Measurements from ENCODE around the gene GLCE. TPM values are rescaled to one million over a fixed set of nuclear protein-coding genes. Genes with fewer than 3 reads are reported as not detected.
A peak's percentile ranks its signal among the peaks of the same experiment; 100 is the strongest.
"Not testable (repeated sequence)": the region's sequence is repeated elsewhere in the genome, so short reads cannot be mapped to it uniquely, and the experiment has no call there.

The GLCE gene
- total RNA-seq, 2 experiments from 2014 or later = 4.6 to 5.0 TPM

DNA sequence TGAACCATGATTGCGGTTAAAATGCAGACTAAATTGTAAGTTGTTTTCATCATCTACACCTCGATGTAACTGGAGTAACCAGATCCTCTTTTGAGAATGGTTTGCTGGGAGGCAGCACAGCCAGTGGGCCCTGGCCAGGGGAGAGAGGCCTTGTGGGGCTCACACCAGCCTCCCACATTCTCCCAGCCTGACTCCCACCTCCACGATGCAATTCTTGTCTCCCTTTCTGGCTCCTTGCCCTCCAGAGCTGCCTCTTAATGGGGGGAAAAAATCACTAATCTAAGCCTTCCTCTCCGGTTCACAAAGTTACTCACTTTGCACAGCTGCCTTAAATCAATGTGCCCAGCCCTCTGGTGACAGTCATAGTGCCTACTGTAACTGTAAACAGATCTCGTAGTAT is 120.3 kb downstream of the GLCE start:
- Mint-ChIP-seq H3K27me3 (peaks cover 3% of the 10 kb centered on the region), H3K4me1 (no peaks in the 10 kb centered on the region), H3K4me3 (no peak overlapping the region), H3K27ac (no peak overlapping the region), H3K9me3 (no peaks in the 10 kb centered on the region), H3K36me3 (no peaks in the 10 kb centered on the region)
- DNase-seq = no peak

DNA sequence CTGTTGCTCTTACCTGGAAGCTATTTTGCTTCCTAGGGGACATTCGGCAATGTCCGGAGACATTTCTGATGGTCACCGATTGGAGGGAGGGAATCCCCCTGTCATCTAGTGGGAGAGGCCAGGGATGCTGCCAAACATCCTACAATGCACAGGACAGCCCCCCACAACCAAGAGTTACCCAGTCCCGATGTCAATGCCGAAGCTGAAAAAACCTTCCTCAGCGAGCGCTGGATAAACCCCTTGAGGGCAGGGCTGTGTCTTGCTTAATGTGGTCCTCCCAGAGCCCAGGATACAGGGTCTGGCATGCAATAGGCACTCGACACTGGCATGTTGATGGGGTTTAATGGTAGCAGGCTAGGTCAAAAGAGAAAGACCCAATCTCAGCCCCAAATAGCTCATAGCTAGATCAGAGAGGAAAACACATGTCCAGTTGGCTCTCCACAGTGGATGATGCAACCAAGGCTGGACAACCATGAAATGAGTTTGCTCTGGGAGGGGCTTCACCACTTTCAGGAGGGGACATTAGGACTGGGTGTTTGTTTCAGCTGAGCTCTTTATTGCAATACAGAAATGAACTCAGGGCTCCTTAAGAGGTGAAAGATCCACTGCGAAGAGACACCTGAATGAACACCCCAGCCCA is 121.8 kb downstream of the GLCE start:
- H3K27me3 Mint-ChIP-seq = peaks cover 3% of the 10 kb centered on the region

DNA sequence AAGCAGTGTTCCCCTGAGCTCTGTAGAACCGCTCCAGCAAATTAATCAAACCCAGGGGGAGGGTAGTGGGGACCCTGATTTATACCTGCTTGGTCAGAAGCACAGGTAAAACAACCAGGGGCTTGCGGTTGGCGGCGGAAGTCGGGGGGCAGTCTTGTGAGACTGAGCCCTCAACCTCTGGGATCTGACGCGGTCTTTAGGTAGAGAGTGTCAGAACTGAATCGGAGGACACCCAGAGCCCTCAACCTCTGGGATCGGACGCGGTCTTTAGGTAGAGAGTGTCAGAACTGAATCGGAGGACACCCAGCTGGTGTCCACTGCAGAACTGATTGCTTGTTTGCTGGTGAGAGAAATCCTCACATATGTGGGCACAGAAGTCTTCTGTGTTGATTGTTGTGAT is 125.4 kb downstream of the GLCE start:
- H3K27ac Mint-ChIP-seq = no peak overlapping the region
- H3K9me3 Mint-ChIP-seq = no peaks in the 10 kb centered on the region
- no peaks in the 10 kb centered on the region for H3K4me1 Mint-ChIP-seq
- no peak overlapping the region for H3K4me3 Mint-ChIP-seq
- DNase-seq = no peak
- peaks cover 3% of the 10 kb centered on the region for H3K27me3 Mint-ChIP-seq
- no peaks in the 10 kb centered on the region for H3K36me3 Mint-ChIP-seq

More for the DNA sequence above, 121.8 kb downstream of the GLCE start:
- DNase-seq = no peak
- Mint-ChIP-seq H3K4me1 (no peaks in the 10 kb centered on the region), H3K9me3 (no peaks in the 10 kb centered on the region), H3K36me3 (no peaks in the 10 kb centered on the region), H3K27ac (no peak overlapping the region), H3K4me3 (no peak overlapping the region)

DNA sequence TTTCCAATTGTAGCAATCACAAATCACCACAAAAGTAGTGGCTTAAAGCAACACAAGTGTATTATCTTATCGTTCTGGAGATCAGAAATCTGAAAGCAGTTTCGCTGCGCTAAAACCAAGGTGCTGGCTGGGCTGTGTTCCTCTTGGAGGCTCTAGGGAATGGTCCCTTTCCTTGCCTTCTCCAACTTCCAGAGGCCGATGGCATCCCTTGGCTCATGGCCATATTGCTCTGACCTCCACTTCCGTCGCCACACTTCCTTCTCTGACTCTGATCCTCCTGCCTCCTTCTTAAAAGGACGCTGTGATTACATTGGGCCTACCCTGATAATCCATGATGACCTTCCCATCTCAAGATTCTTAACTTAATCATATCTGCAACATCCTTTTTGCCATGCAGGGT is 127.6 kb downstream of the GLCE start:
- Mint-ChIP-seq H3K36me3 (no peaks in the 10 kb centered on the region), H3K9me3 (no peaks in the 10 kb centered on the region), H3K27me3 (peaks cover 3% of the 10 kb centered on the region), H3K4me1 (no peaks in the 10 kb centered on the region), H3K27ac (no peak overlapping the region), H3K4me3 (no peak overlapping the region)
- DNase-seq = no peak

DNA sequence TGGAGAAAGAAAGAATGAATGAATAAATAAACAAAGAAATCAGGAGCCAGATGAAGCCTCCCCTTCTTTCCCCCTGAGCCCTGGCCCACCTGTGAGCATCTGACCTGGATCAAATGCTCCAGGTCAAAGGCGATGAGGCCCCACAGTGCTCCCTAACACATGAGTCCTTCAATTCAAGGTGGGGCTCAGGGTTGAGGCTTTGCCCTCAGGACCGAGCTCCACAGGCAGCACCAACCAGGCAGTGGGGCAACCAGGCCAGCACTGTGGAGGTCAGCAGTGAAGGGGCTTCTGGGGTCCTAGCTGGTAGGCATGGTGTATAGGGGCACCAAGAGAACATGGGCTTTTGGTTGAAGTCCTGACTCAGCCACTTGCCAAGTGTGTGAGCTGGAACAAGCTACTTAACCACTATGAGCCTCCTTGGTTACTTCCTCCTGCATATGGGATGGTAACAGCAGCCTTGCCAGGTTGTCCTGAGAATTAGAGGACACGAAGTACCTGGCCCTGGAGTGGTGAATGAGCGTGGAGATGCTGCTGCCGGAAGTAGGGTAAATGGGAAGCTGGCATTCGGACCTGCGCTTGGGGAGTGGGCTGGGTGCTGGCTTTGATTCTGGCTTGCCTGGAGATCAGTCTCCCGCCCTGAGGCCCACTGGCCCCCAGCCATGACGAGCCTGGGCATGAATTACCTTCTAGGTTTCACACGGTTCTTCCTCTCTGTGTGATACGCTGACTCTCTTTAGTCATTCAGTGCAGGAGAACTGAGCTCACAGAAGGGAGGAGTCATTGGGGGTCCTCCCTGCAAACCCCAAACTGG is 128.3 kb downstream of the GLCE start:
- Mint-ChIP-seq H3K9me3 (no peaks in the 10 kb centered on the region), H3K4me3 (no peak overlapping the region), H3K36me3 (no peaks in the 10 kb centered on the region), H3K27ac (no peak overlapping the region), H3K27me3 (peaks cover 2% of the 10 kb centered on the region), H3K4me1 (no peaks in the 10 kb centered on the region)
- no peak for DNase-seq

DNA sequence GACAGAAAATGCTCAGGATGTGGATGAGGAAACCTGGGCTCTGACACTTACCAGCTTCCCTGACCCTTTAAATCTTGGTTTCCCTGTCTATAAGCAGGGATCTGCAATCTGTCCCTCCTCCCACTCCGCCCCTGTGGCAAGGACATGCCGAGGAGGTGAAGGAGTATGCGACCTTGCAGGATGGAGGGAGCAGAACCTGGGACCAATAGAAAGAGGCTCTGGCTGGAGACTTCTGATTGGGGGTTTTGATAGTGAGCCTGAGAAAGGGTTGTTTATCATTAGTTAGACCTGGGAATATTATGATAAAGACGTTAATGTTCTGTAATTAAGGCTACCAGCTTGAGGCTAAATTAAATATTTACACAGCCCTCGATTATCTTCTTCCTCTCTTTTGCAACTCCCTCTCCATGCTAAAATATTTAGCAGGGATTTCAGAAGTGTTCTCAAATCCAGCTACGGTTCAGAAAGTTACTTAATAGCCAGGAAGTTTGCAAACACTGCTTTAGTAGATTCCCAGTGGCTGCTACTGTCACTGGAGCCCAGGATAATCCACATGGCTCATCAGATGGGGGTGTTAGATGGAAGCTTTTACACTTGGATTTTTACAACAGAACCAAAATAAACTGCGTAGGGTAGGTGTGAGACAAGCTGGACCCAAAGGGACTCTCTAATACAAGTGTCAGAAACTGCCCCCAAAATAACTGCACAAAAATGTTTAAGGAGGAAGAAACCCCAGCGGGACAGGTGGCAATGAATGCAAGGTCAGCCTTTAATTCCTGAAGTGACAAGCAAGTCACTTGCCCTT is 129.1 kb downstream of the GLCE start:
- no peak overlapping the region for H3K27ac Mint-ChIP-seq

DNA sequence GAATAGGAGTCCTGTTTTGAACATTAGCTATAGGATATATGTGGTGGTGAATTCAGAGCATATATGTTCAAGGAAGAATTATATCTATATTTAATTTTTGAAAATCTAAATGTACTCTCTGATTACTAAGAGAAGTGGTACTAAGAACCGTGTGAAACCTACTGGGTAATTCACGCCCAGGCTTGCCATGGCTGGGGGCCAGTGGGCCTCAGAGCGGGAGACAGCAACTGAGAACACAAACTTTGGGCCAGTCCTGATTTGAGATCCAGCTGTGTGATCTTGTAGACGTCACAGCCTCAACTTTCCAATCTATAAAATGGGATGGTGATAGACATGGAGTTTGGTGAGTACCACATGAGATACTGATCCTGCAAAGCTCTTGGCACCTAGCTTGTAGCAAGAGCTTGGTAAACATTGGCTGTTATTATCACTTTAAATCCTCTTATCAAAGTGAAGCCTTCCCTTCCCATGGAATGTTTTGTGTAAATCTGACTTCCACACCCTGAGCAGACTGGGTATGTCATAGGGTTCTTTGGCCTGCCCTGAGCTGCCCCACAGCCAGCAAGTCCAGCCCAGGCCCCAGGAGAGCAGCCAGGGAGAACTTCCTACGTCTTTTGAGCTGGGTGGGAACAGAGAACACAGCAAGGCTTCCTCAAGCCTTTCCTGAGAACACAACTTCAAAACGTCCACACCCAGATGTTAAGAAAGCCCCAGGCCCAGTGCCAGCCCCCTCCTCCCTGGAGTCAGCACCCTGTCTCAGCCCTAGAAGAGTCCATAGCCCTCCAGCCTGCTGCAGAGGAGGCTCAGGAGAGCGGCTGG is 130.1 kb downstream of the GLCE start:
- no peaks in the 10 kb centered on the region for H3K27me3 Mint-ChIP-seq
- H3K9me3 Mint-ChIP-seq = no peaks in the 10 kb centered on the region
- no peaks in the 10 kb centered on the region for H3K4me1 Mint-ChIP-seq
- H3K36me3 Mint-ChIP-seq = no peaks in the 10 kb centered on the region
- no peak for DNase-seq
- no peak overlapping the region for H3K27ac Mint-ChIP-seq
- H3K4me3 Mint-ChIP-seq = no peak overlapping the region

More for the DNA sequence above, 129.1 kb downstream of the GLCE start:
- H3K9me3 Mint-ChIP-seq = no peaks in the 10 kb centered on the region
- DNase-seq = no peak
- no peaks in the 10 kb centered on the region for H3K4me1 Mint-ChIP-seq
- no peaks in the 10 kb centered on the region for H3K27me3 Mint-ChIP-seq
- H3K4me3 Mint-ChIP-seq = no peak overlapping the region
- H3K36me3 Mint-ChIP-seq = no peaks in the 10 kb centered on the region

DNA sequence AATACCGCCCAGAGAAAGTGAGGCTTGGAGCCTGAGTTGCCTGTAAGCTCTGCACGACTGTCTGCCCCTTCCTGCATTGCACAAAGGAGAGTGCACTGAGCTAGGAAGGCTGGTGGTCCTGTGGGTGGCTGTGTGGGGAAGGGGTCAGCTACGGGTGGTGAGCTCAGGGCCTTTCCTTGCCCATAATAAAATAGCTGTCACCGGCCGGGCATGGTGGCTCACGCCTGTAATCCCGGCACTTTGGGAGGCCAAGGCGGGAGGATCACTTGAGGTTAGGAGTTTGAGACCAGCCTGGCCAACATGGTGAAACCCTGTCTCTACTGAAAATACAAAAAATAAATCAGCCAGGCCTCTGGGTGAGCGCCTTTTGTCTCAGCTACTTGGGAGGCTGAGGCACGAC is 131.2 kb downstream of the GLCE start:
- not testable (repeated sequence) for H3K27me3 Mint-ChIP-seq, H3K4me1 Mint-ChIP-seq, H3K4me3 Mint-ChIP-seq, H3K9me3 Mint-ChIP-seq, DNase-seq, H3K36me3 Mint-ChIP-seq, H3K27ac Mint-ChIP-seq

DNA sequence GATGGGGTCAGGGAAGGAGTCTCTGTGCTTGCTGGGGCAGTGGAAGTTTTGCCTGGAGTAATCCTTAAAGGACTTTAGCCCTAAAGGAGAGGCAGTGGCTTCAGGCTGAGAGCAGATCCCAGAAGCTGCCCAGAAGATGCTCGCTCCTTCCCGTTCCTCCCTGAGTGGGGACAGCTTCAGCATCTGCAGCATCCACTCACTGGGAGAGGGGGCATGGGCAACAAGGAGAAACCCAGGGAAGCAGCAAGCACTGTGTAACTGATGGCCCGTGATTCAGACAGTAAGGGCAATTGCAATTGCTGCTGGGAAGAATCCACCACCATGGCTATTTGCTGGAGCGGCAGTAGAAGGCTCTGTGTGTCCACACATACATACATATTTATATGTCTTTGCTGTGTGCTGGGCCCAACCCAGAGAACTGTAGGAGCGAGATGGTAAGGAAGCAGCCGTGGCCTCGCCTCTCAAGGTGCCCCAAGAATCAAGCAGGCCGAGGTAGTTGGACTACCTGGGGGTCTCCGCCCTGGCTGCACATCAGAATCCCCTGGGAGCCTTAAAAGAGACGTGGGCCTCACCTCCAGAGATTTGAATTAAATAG is 132.5 kb downstream of the GLCE start:
- Mint-ChIP-seq H3K9me3 (no peaks in the 10 kb centered on the region), H3K27ac (no peak overlapping the region), H3K27me3 (peaks cover 14% of the 10 kb centered on the region), H3K4me3 (no peak overlapping the region), H3K36me3 (no peaks in the 10 kb centered on the region), H3K4me1 (no peaks in the 10 kb centered on the region)
- DNase-seq = no peak

DNA sequence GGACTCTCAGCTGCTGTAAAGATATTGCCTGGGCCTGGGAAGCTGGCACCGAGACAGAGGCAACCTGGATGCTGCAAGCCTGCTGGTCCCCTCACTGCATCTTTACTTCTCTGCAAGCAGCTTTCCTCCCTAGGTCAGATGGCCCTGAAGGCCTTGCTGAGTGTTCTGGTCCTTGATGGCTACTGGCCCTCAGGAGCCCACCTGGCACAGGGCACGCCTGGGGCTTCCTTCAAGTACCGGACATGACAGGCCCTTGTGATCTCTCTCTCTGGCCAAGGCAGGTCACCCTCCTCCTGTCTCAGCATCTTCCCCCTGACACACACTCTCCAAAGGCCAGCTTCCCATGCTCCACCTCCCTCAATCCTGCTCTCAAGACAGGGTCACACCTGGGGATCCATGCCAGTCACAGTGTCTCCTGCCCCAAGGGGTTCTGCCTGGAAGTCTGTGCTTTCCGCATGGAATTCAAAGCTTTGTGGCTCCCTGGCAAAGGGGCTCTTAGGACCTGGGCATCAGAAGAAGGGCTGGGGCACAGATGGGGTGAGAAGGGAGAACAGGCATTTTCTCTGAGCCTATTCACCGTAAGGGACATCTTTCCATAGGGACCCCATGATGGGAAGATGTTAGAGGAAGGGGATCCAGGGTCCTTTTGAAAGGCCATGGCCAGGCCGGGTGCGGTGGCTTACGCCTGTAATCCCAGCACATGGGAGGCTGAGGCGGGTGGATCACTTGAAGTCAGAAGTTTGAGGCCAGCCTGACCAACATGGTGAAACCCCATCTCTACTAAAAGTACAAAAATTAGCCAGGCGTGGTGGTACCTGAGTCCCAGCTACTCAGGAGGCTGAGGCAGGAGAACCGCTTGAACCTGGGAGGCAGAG is 133.5 kb downstream of the GLCE start:
- Mint-ChIP-seq H3K4me3 (no peak overlapping the region), H3K27ac (no peak overlapping the region), H3K36me3 (no peaks in the 10 kb centered on the region), H3K27me3 (peaks cover 21% of the 10 kb centered on the region), H3K9me3 (no peaks in the 10 kb centered on the region), H3K4me1 (no peaks in the 10 kb centered on the region)
- DNase-seq = no peak

DNA sequence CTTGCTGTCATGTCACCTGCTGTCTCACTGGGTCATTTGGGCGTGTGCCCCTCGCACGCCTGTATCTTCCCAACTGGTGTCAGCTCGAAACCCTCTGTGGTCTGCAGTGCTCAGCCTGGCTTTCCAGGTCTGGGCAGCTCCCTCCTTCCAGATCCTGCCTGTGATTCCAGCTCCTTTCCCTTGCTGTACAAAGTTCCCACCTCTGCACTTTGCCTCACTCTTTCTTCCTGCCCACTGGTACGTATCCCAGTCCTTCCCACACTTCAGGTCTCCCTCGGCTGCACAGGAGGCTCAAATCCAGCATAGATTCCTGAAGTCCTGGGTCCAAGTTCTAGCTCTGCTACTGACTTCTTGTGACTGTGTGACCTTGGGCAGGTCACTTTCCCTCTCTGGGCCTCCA is 136.2 kb downstream of the GLCE start:
- no peak overlapping the region for H3K4me3 Mint-ChIP-seq
- H3K27ac Mint-ChIP-seq = no peak overlapping the region
- H3K9me3 Mint-ChIP-seq = no peaks in the 10 kb centered on the region
- H3K36me3 Mint-ChIP-seq = no peaks in the 10 kb centered on the region
- DNase-seq = no peak
- H3K4me1 Mint-ChIP-seq = no peaks in the 10 kb centered on the region
- peaks cover 47% of the 10 kb centered on the region for H3K27me3 Mint-ChIP-seq

DNA sequence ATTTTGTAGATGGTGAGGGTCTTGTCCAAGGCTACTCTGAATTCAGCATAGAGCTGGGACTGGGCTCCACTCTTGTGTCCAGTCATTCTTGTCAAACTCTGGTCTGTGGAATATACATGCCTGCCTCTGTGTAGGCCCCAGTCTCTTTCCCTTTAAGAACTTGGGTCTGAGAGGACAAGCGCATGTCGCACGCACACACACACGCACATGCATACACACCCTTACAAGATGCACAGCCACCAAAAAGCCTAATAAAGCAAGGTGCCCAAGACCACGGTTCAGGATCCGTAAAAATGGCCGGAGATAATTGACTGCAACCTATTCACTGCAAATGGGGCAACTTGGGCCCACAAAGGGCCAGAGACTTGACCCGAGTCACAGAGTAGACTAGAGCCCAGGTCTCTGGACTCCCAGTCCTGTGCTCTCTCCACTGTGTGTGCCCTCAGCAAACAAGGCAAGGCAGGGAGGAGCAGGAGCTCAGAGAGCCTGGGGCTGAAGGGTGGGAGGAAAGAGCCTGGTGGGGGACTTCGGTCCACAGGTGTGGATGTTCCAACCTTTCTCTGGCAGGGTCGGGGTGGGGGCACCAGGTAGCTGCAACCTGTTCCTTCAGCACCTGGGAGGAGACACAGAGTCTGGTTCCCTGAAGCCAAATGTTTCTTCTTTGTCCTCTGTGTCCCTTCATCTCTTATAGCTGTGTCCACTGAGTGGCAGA is 137.4 kb downstream of the GLCE start:
- DNase-seq = no peak
- Mint-ChIP-seq H3K4me1 (no peaks in the 10 kb centered on the region), H3K36me3 (no peaks in the 10 kb centered on the region), H3K27me3 (peaks cover 57% of the 10 kb centered on the region), H3K27ac (no peak overlapping the region), H3K4me3 (no peak overlapping the region), H3K9me3 (no peaks in the 10 kb centered on the region)

DNA sequence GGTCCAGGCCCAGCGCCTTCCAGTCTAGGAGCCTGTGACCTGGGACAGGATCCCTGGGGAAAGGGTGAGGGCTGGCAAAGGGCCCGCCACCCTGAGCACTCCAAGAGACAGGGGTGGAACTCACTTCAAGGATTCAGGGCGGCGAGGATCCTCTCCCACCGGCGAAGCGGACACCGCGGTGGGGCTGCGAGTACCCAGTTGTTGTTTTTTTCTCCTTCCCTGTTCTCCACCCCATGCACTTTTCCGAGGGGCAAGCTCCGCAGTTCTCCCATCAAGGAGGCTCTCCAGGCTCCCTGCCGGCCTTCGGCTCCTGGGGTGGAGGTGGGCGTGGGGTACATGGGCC is 137.9 kb downstream of the GLCE start:
- Mint-ChIP-seq H3K36me3 (no peaks in the 10 kb centered on the region), H3K9me3 (no peaks in the 10 kb centered on the region), H3K27ac (no peak overlapping the region), H3K4me3 (peak overlapping the region; percentile 57), H3K27me3 (peaks cover 62% of the 10 kb centered on the region), H3K4me1 (no peaks in the 10 kb centered on the region)
- DNase-seq = no peak

Data from activated naive CD8-positive, alpha-beta T cell treated with anti-CD3 and anti-CD28 coated beads for 36 hours (primary cell).